Measurements from ENCODE around the gene ASF1B.
A peak's percentile ranks its signal among the peaks of the same experiment; 100 is the strongest.

Gene ASF1B

DNA sequence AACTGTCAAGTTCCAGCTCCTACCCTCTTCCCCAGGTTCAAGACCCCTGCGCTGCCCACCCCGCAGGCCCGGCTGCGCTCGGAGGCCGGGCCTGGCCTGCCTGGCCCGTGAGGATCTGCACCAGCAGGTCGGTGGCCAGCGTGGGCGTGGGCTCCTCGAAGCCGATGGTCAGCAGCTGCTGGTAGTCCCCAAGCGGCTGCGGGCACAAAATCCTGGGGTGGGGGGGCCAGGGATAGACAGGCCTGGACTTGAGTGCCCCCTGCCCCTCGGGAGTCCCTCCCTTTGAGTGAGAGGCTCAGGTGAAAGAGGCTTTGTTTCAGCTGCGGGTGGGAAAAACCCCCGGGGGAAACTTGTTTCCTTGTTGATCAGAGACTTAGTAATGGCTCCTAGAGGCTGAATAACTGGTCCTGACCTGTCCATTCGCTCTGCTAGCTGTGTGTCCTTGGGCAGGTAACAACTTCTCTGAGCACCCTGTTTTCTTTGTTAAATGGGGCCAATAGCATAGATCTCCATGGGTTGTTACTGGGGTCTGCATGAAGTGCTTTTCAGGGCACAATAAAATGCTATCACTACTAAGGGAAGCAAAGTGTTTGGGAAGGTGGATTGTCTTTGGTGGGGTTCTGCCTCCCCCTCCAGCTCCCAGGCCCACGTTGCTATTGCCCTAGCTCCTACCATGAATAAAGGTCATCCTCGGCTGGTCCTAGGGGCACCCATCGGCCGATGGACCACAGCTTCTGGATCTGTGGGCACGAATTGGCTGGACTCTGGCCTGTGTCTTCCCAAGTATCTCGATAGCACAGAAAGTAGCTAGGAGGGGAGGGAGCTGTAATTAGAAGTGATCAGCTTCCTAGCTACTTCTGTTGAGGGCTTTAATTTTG, 54.4 kb downstream of the ASF1B start:
- no peak for DNase-seq

DNA sequence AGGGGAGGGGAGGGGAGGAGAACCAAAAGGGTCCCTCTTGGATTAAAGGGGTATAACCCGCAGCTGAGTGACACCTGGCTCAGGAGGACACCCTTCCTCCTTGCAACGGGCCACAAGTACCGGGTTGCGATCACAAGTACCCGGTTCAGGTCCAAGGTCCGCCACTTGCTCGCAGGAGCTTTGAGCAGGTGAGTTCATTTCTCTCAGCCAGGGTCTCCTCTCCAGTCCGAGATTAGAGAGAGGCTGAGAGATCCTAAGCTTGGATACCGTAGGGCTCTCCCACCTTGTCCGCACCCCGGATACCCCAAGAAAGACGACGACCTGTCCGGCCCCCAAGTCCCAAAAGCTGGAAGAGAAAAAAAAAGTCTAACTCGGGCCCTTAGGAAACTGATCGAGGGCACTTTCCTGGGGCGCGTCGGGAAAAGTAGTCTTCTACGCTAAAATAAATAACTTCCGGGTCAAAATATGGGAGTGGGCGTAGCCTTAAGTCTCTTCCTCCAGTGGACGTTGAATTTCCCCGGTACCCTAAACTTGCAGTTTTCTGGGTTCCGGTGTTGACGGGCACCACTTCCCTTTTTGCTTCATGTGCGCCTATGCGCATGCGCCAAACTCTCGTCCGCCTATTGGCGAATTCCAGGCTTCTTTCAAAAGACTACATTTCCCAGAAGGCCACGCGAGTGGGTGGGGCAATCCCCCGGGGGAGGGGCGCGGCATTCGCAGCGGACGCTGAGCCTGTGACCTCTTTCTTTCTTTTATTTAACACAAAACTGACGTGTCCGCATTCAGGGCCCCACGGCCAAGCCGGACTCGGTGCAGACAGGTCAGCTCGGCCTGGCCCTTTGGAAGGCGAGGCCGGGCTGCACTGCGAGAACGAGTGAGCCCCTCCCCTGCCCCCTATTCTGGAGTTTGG, 55.2 kb downstream of the ASF1B start:
- DNase-seq: peak; percentile 98

DNA sequence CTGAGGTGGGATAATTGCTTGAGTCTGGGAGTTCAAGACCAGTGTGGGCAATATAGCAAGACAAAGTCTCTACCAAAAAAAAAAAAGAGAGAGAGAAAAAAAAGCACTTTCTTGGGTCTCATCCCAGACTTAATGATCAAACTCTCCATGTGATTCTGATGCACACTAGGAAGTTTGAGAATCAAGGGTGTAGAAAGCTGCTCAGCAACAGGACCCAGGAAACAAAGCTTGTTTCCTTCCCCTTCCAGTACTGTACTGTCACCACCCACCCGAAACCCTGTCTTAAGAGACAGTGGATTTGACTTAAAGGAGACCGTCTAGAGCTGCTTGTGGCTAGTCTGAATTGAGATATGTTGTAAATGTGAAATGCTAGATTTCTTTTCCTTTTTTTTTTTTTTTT, 58.0 kb downstream of the ASF1B start:
- no peak for DNase-seq

DNA sequence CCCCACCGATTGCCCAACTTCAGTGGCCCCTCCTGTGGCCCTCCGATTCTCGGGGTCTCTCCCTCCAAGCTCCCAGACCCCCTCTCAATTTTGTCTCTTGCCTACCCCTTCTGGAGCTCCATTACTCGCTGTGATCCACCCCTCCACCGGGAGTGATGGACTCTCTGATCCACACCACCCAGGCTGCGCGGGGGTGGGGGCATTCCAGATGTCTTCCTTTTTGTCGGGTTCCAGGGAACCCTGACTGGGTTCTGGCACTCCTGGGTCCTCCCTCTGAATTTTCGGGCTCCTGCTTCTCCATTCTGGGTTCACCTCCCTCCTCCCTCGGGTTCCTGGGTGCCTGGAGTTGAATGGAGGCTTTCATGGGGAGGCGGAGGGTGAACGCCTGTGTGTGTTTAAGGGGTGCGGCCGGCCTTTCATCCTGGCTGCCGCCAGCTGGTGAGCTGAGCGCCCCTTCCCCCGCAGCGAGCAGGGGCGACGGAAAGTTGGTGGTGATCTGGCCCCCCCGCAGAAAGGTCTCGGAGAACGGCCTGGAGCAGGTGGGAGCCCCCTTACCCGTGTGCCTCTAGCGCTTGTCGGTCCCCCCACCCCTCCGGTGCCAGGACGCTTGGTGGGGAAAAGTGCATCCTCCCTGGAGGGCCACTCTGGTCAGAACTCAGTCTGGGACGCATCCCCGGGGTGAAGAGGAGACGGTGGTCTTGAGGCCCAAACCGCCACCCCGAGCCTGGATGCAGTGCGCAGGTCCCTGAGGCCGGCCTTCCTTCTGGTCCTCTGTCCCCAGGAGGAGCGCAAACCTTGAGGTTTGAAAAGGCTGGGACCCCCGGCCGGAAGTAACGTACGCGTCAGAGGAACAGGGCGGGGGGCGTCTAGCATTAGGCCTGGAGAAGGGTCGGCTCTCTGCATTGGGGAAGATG, 62.2 kb downstream of the ASF1B start:
- DNase-seq: no peak

DNA sequence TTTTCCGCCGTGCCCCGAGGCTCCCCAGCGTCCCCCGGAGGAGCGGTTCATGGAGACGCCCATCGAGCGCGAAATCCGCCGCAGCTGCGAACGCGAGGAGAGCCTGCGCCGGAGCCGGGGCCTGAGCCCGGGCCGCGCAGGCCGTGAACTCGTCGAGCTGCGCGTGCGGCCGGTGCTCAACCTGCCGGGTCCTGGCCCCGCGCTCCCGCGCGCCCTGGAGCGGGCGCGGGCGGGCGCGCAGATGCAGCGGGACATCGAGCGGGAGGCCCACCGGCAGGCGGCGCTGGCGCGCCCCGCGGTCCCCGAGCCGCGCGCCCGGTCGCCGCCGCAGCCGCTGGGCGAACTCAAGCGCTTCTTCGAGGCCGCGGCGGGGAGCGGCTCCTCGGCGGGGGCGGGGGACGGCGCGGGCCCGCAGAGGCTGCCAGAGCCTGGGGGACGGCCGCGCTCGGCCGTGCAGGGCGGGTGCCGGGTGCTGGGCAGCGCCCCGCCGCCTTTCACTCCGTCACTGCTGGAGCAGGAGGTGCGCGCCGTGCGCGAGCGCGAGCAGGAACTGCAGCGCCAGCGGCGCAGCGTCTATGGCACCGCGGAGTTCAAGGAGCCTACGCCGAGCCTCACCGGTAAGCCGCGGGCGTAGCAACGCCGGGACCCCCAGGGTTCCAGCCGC, 63.0 kb downstream of the ASF1B start:
- peak; percentile 57 to 81 for DNase-seq

DNA sequence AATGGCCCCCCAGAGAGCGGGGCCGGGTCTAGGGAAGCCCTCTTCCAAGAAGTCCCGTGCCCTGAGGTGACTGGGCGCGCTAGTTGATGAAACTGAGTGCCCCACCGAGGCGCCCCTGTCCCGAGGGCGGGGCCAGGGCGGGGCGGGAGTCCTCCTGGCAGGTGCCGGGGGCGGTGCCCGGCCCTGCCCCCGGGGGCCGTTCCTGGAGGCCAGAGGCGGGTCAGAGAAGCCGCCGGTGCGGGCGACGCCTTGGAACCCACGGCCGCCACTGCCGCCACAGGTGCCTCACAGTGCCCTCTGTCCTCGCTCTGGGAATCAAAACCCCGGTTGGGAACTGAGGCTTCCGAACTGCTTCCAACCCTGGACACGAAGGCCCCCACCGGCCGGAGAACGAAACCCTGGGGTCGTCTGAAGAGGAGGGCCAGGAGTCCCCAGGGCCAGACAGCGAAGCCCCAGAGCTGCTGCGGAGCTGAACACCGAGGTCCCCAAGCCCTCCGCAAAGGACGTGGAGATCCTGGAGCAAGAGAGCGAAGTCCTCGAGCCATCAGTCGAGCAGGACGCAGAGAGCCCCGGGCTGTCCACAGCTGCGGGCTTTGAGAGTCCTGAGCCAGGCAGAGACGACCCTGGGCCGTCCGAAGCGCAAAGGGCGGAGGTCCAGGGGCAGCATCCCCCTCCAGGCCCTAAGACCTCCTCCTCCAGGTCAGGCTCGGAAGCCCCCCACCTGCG, 63.7 kb downstream of the ASF1B start, which contains the start of gene MISP3:
Gene MISP3, plus strand, starts transcription at position 252 of the 726 bp plus-strand sequence. CDS start 524 bp downstream, outside the sequence.
- peak; percentile 61 to 64 for DNase-seq

DNA sequence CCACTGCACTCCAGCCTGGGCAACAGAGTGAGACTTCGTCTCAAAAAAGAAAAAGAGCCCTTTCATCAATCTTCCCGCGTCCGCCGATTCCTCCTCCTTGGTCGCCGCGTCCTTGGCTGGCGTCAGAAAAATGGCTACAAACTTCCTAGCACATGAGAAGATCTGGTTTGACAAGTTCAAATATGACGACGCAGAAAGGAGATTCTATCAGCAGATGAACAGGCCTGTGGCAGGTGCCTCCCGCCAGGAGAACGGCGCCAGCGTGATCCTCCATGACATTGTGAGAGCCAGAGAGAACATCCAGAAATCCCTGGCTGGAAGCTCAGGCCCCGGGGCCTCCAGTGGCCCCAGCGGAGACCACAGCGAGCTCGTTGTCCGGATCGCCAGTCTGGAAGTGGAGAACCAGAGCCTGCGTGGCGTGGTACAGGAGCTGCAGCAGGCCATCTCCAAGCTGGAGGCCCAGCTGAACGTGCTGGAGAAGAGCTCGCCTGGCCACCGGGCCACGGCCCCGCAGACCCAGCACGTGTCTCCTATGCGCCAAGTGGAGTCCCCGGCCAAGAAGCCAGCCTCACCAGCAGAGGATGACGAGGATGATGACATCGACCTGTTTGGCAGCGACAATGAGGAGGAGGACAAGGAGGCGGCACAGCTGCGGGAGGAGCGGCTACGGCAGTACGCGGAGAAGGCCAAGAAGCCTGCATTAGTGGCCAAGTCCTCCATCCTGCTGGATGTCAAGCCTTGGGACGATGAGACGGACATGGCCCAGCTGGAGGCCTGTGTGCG, 65.9 kb downstream of the ASF1B start:
- DNase-seq: no peak

Measured in SHP77 (cell line).